HCT116 (cell line): Measurements from ENCODE around the gene PCAT7. TPM values are rescaled to one million over a fixed set of nuclear protein-coding genes. Genes with fewer than 3 reads are reported as not detected.

ENCODE experiments used
- ATAC-seq: fragments of 200-7000 bp; cut with Tn5 transposase; 2 replicates; pipeline ENCODE4 v1.9.1; 2020; ENCODE audit warnings: mild to moderate bottlenecking, moderate library complexity
- BruUV-seq: library from RNA; stranded (reverse); fragments of 400-500 nt; replicated peaks from 2 replicates; lab custom pipeline; 2021; lab: Mats Ljungman, UMichigan
- CTCF ChIA-PET: fragments of 300-600 bp; sonication (Branson Sonifier 250); formaldehyde crosslinking; loops from one replicate; lab custom pipeline; 2021; ENCODE audit warnings: antibody characterized with exemption; lab: Charles Lee
- POLR2A ChIA-PET: fragments of 300-600, 350-600 bp; sonication (Branson Sonifier 250); formaldehyde crosslinking; loops from one replicate; lab custom pipeline; 2021; ENCODE audit warnings: antibody characterized with exemption; lab: Charles Lee
- RAD21 ChIA-PET, 2 experiments: fragments of 300-600 bp; sonication (Branson Sonifier 250); formaldehyde crosslinking; loops; one replicate each; lab custom pipeline; 2023; ENCODE audit warnings: low total read pairs in 2 of 2; ENCODE audit not compliant: uncharacterized antibody in 2 of 2, unreplicated experiment in 2 of 2, low non-redundant PET in 1 of 2; lab: Charles Lee
- DNase-seq: peaks from one replicate; pipeline ENCODE4 v3.0.0-alpha.2; 2010; ENCODE audit warnings: low read depth, low spot score
- H2AFZ ChIP-seq: fragments of 200-600 bp; shearing (Covaris generic), sonication (generic); 2 replicates; pipeline ENCODE4 v1.6.1; 2017; ENCODE audit warnings: low read depth, mixed run types, mixed read lengths, antibody characterized with exemption, low read length; ENCODE audit not compliant: poor library complexity, severe bottlenecking
- H3K27ac ChIP-seq: 2 replicates; pipeline ENCODE4 v1.5.1; 2012; ENCODE audit warnings: low read depth, low read length
- H3K27me3 ChIP-seq: fragments of 200-600 bp; sonication (generic); 2 replicates; pipeline ENCODE4 v1.6.1; 2016; ENCODE audit warnings: mixed run types, low read length, mixed read lengths; ENCODE audit not compliant: insufficient read depth
- H3K36me3 ChIP-seq, 2 experiments: fragments of 200-500 bp in 1 of 2; fragments of 200-600 bp in 1 of 2; sonication (Bioruptor generic) in 1 of 2; sonication (generic) in 1 of 2; 2 replicates each; pipeline versions ENCODE4 v1.5.1 to v1.6.1; 2014 to 2016; ENCODE audit warnings: low read length in 2 of 2, inconsistent platforms in 1 of 2, mixed read lengths in 1 of 2, mixed run types in 1 of 2; ENCODE audit not compliant: insufficient read depth in 2 of 2, control insufficient read depth in 1 of 2
- H3K4me1 ChIP-seq, 2 experiments: fragments of 200-600 bp in 1 of 2; sonication (generic) in 1 of 2; 2 replicates each; pipeline versions ENCODE4 v1.5.1 to v1.6.1; 2012 to 2017; ENCODE audit warnings: low read length in 2 of 2, inconsistent platforms in 1 of 2, mild to moderate bottlenecking in 1 of 2, mixed read lengths in 1 of 2, mixed run types in 1 of 2, moderate library complexity in 1 of 2; ENCODE audit not compliant: insufficient read depth in 2 of 2, control insufficient read depth in 1 of 2
- H3K4me2 ChIP-seq: fragments of 200-600 bp; sonication (generic); 2 replicates; pipeline ENCODE4 v1.6.1; 2017; ENCODE audit warnings: mixed run types, low read length, mixed read lengths
- H3K4me3 ChIP-seq, 2 experiments: fragments of 200-600 bp in 1 of 2; sonication (generic) in 1 of 2; replicated peaks in 1 of 2; 2 replicates each; pipeline ENCODE4 v1.5.1; 2011 to 2016; ENCODE audit warnings: low read length in 2 of 2, control low read depth in 1 of 2, low read depth in 1 of 2, mild to moderate bottlenecking in 1 of 2, mixed read lengths in 1 of 2, mixed run types in 1 of 2
- H3K79me2 ChIP-seq: fragments of 200-600 bp; sonication (generic); 2 replicates; pipeline ENCODE4 v1.6.1; 2017; ENCODE audit warnings: mild to moderate bottlenecking, mixed run types, low read length, moderate library complexity, mixed read lengths; ENCODE audit not compliant: insufficient read depth
- H3K9ac ChIP-seq: fragments of 200-600 bp; sonication (generic); 2 replicates; pipeline ENCODE4 v1.6.1; 2016; ENCODE audit warnings: low read length, mixed read lengths
- H3K9me2 ChIP-seq: fragments of 200-600 bp; sonication (generic), shearing (Covaris generic); 2 replicates; pipeline ENCODE4 v1.6.1; 2017; ENCODE audit warnings: mixed run types, mild to moderate bottlenecking, moderate library complexity; ENCODE audit not compliant: insufficient read depth
- H3K9me3 ChIP-seq, 2 experiments: fragments of 200-500 bp in 1 of 2; fragments of 200-600 bp in 1 of 2; sonication (Bioruptor generic) in 1 of 2; sonication (generic) in 1 of 2; 2 replicates each; pipeline ENCODE4 v1.6.1; 2014 to 2017; ENCODE audit warnings: low read length in 2 of 2, mixed read lengths in 2 of 2, inconsistent platforms in 1 of 2, low read depth in 1 of 2, mild to moderate bottlenecking in 1 of 2, mixed run types in 1 of 2, moderate library complexity in 1 of 2; ENCODE audit not compliant: control insufficient read depth in 1 of 2, insufficient read depth in 1 of 2
- H4K20me1 ChIP-seq: fragments of 200-600 bp; sonication (generic), shearing (Covaris generic); 2 replicates; pipeline ENCODE4 v1.6.1; 2017; ENCODE audit warnings: mixed run types, mild to moderate bottlenecking, moderate library complexity; ENCODE audit not compliant: insufficient read depth
- EGR1 ChIP-seq: IDR thresholded peaks from 2 replicates; pipeline ENCODE4 v1.6.1; 2012; ENCODE audit warnings: low read depth
- ELF1 ChIP-seq: IDR thresholded peaks from 2 replicates; pipeline ENCODE4 v1.6.1; 2012; ENCODE audit warnings: low read depth, borderline replicate concordance
- EZH2 ChIP-seq: fragments of 200-600 bp; sonication (generic); IDR thresholded peaks from 2 replicates; pipeline ENCODE4 v1.6.1; 2017; ENCODE audit warnings: antibody characterized with exemption, mixed run types
- EZH2phosphoT487 ChIP-seq: fragments of 200-600 bp; IDR thresholded peaks from 2 replicates; pipeline ENCODE4 v1.6.1; 2018; ENCODE audit warnings: antibody characterized with exemption, borderline replicate concordance
- FOSL1 ChIP-seq: IDR thresholded peaks from 2 replicates; pipeline ENCODE4 v1.6.1; 2012; ENCODE audit warnings: low read depth
- POLR2A ChIP-seq: IDR thresholded peaks from 2 replicates; pipeline ENCODE4 v1.7.0; 2011; ENCODE audit warnings: borderline replicate concordance; ENCODE audit not compliant: insufficient read depth, insufficient read length; ENCODE audit errors: extremely low read depth
- POLR2AphosphoS5 ChIP-seq: IDR thresholded peaks from 2 replicates; pipeline ENCODE4 v1.6.1; 2011; ENCODE audit warnings: mild to moderate bottlenecking, low read depth, low read length, moderate library complexity
- RAD21 ChIP-seq: IDR thresholded peaks from 2 replicates; pipeline ENCODE4 v1.6.1; 2012; ENCODE audit warnings: low read depth, mild to moderate bottlenecking
- SIN3A ChIP-seq: IDR thresholded peaks from 2 replicates; pipeline ENCODE4 v1.6.1; 2012; ENCODE audit warnings: low read depth
- SP1 ChIP-seq: IDR thresholded peaks from 2 replicates; pipeline ENCODE4 v1.6.1; 2012; ENCODE audit warnings: low read depth
- SRF ChIP-seq: IDR thresholded peaks from 2 replicates; pipeline ENCODE4 v1.6.1; 2012; ENCODE audit warnings: low read depth
- TCF7L2 ChIP-seq: IDR thresholded peaks from 2 replicates; pipeline ENCODE4 v1.7.0; 2011; ENCODE audit warnings: borderline replicate concordance, inconsistent platforms; ENCODE audit not compliant: insufficient read depth, insufficient read length; ENCODE audit errors: extremely low read depth
- ZFX ChIP-seq: fragments of 450-650 bp; IDR thresholded peaks from 2 replicates; pipeline ENCODE4 v1.6.1; 2017
- intact Hi-C: fragments of 100-400 bp; cut with micrococcal nuclease; formaldehyde crosslinking; loops from 2 replicates; pipeline ENCODE4 v1.10.0; 2022
- total RNA-seq: library from RNA; stranded (reverse); gene quantifications from one replicate; pipeline ENCODE4 v1.2.1, GENCODE V29; 2021; ENCODE audit not compliant: unreplicated experiment
- TF ChIP-seq, protein P1 (sequence below): IDR thresholded peaks from 2 replicates; pipeline ENCODE4 v1.6.1; 2011; ENCODE audit warnings: mild to moderate bottlenecking, low read length, moderate library complexity; ENCODE audit not compliant: insufficient replicate concordance; ENCODE audit errors: extremely low read depth
- TF ChIP-seq, protein P2 (sequence below), 3 experiments: fragments of 200-600 bp in 1 of 3; sonication (generic) in 1 of 3; IDR thresholded peaks in 2 of 3; conservative IDR thresholded peaks in 1 of 3; 2 replicates each; pipeline ENCODE4 v1.5.1; 2012 to 2017; ENCODE audit warnings: low read depth in 2 of 3, low read length in 2 of 3, antibody characterized with exemption in 1 of 3, borderline replicate concordance in 1 of 3, control low read depth in 1 of 3, mild to moderate bottlenecking in 1 of 3, mixed read lengths in 1 of 3, mixed run types in 1 of 3, moderate library complexity in 1 of 3; ENCODE audit not compliant: insufficient read depth in 1 of 3
- TF ChIP-seq, protein P3 (sequence below): IDR thresholded peaks from 2 replicates; pipeline ENCODE4 v1.6.1; 2012

Gene PCAT7
- total RNA-seq, 1 experiment from 2014 or later = 3.8 TPM

DNA sequence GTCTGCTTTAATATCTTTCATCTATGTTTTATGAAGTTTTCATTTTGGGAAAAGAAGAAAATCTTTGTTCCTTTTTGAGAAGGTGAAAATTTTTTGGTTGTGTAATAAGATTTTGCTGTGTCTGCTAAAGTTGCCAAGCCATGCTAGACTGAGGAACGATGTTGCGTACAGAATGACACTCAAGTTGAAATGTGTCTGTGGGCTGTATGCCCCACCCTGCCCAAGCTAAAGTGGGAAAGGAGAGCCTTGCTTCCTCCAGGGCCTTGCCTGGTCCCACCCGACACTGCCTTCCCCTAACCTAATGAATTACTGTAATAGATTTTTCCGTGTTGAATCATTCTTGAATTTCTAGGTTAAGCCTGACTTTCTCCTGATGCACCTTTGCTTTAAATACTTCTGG lies 2.5 kb downstream of the PCAT7 start:
- CTCF ChIA-PET = no interaction called here
- intact Hi-C loops = loop anchor here (10.0 kb wide), 2 partner anchors 577 to 1657 kb away; no protein-coding TSS in a partner anchor
- POLR2A ChIA-PET = no interaction called here

DNA sequence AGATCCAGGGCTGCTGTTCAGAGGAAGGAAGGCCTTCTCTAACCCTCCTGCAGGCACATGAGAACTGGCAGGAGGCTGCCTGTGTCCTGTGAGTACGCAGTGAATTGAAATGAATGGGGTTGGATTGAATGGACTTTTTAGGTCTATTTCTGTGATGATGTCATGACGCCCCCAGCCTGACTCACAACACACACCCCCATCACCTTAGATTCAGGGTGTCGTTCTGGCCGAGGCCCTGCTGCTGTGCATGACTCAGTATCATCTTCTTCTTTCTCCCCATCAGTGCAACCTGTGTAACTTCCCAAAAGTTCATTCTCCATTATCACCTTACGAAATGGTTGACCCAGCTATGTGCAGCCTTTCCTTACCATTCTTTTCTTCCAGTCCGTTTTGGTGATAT lies 5.4 kb downstream of the PCAT7 start:
- no peaks in the 10 kb centered on the region for H3K36me3 ChIP-seq
- no TSS peak for BruUV-seq
- ATAC-seq (no peak), DNase-seq (no peak)
- H2AFZ ChIP-seq = no peak overlapping the region
- POLR2A ChIA-PET = no interaction called here
- no peaks in the 10 kb centered on the region for H3K79me2 ChIP-seq
- no peaks in the 10 kb centered on the region for H4K20me1 ChIP-seq
- intact Hi-C loops = no loop called here
- H3K4me3 ChIP-seq = no peak overlapping the region
- no peaks in the 10 kb centered on the region for H3K9me2 ChIP-seq
- no peak overlapping the region for H3K27ac ChIP-seq
- no peaks in the 10 kb centered on the region for H3K27me3 ChIP-seq
- TF ChIP-seq POLR2AphosphoS5 (no peak), EGR1 (no peak), ZFX (no peak), EZH2 (no peak), POLR2A (no peak), EZH2phosphoT487 (no peak), SIN3A (no peak), SP1 (no peak), FOSL1 (no peak), TCF7L2 (no peak), SRF (no peak), ELF1 (no peak)
- TF ChIP-seq, protein P1, sequence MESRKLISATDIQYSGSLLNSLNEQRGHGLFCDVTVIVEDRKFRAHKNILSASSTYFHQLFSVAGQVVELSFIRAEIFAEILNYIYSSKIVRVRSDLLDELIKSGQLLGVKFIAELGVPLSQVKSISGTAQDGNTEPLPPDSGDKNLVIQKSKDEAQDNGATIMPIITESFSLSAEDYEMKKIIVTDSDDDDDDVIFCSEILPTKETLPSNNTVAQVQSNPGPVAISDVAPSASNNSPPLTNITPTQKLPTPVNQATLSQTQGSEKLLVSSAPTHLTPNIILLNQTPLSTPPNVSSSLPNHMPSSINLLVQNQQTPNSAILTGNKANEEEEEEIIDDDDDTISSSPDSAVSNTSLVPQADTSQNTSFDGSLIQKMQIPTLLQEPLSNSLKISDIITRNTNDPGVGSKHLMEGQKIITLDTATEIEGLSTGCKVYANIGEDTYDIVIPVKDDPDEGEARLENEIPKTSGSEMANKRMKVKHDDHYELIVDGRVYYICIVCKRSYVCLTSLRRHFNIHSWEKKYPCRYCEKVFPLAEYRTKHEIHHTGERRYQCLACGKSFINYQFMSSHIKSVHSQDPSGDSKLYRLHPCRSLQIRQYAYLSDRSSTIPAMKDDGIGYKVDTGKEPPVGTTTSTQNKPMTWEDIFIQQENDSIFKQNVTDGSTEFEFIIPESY = no peak
- TF ChIP-seq, protein P2, sequence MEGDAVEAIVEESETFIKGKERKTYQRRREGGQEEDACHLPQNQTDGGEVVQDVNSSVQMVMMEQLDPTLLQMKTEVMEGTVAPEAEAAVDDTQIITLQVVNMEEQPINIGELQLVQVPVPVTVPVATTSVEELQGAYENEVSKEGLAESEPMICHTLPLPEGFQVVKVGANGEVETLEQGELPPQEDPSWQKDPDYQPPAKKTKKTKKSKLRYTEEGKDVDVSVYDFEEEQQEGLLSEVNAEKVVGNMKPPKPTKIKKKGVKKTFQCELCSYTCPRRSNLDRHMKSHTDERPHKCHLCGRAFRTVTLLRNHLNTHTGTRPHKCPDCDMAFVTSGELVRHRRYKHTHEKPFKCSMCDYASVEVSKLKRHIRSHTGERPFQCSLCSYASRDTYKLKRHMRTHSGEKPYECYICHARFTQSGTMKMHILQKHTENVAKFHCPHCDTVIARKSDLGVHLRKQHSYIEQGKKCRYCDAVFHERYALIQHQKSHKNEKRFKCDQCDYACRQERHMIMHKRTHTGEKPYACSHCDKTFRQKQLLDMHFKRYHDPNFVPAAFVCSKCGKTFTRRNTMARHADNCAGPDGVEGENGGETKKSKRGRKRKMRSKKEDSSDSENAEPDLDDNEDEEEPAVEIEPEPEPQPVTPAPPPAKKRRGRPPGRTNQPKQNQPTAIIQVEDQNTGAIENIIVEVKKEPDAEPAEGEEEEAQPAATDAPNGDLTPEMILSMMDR (IDR thresholded peaks at IDR 0.05 in 2 of 3, conservative IDR thresholded peaks at IDR 0.05 in 1 of 3; ENCODE audit: borderline replicate concordance in 1 of 3, insufficient read depth in 1 of 3, low read depth in 2 of 3, low read length in 2 of 3) = no peak
- H3K4me1 ChIP-seq = peaks cover 2 to 7% of the 10 kb centered on the region in 2 experiments; a peak in 2 of 4 replicates
- no peak overlapping the region for H3K9ac ChIP-seq
- no peaks in the 10 kb centered on the region for H3K9me3 ChIP-seq
- H3K4me2 ChIP-seq = no peak overlapping the region
- RAD21 ChIA-PET = no interaction called here
- CTCF ChIA-PET = no interaction called here

More for the DNA sequence above, 2.5 kb downstream of the PCAT7 start:
- RAD21 ChIA-PET = no interaction called here
- Histone ChIP-seq H3K36me3 (0 out of 4 replicates have a peak, but pooled peaks cover 0 to 2% of the 10 kb centered on the region in 2 experiments), H3K79me2 (0 out of 2 replicates have a peak, but pooled peaks cover 3% of the 10 kb centered on the region), H3K9ac (no peak overlapping the region), H3K4me1 (peaks cover 6 to 21% of the 10 kb centered on the region in 2 experiments; a peak in 2 of 4 replicates), H3K27ac (no peak overlapping the region), H2AFZ (no peak overlapping the region), H4K20me1 (no peaks in the 10 kb centered on the region), H3K4me3 (no peak overlapping the region), H3K4me2 (no peak overlapping the region), H3K9me3 (no peaks in the 10 kb centered on the region), H3K9me2 (no peaks in the 10 kb centered on the region), H3K27me3 (no peaks in the 10 kb centered on the region)
- TF ChIP-seq ELF1 = no peak
- TF ChIP-seq, protein P3, sequence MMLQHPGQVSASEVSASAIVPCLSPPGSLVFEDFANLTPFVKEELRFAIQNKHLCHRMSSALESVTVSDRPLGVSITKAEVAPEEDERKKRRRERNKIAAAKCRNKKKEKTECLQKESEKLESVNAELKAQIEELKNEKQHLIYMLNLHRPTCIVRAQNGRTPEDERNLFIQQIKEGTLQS = no peak
- no peak for TF ChIP-seq RAD21
- BruUV-seq = no TSS peak
- DNase-seq (no peak), ATAC-seq (no peak)
